Astrocyte (in vitro differentiated cells and primary cell): ENCODE data around the gene GFPT2. TPM values are rescaled to one million over a fixed set of nuclear protein-coding genes. Genes with fewer than 3 reads are reported as not detected.

Experiments
- DNase-seq: peaks from one replicate; pipeline ENCODE4 v3.0.0-alpha.2; 2010; ENCODE audit warnings: low read depth
- FAIRE-seq: peaks from 2 replicates; lab custom pipeline; 2011; peaks lifted over from hg19 to GRCh38; lab: Jason Lieb, UNC
- H2AFZ ChIP-seq: 2 replicates; pipeline ENCODE4 v1.6.0; 2012; ENCODE audit warnings: low read depth, low read length, inconsistent platforms
- H3K27ac ChIP-seq: 2 replicates; pipeline ENCODE4 v1.5.1; 2011; ENCODE audit warnings: low read depth, low read length, inconsistent platforms
- H3K27me3 ChIP-seq: 2 replicates; pipeline ENCODE4 v1.6.0; 2011; ENCODE audit warnings: low read length, inconsistent platforms; ENCODE audit not compliant: insufficient read depth
- H3K36me3 ChIP-seq: 2 replicates; pipeline ENCODE4 v1.5.1; 2011; ENCODE audit warnings: low read length, inconsistent platforms; ENCODE audit not compliant: insufficient read depth
- H3K4me1 ChIP-seq: 2 replicates; pipeline ENCODE4 v1.5.1; 2011; ENCODE audit warnings: low read length, inconsistent platforms; ENCODE audit not compliant: insufficient read depth
- H3K4me2 ChIP-seq: 2 replicates; pipeline ENCODE4 v1.6.0; 2012; ENCODE audit warnings: low read length, inconsistent platforms
- H3K4me3 ChIP-seq: 2 replicates; pipeline ENCODE4 v1.5.1; 2011; ENCODE audit warnings: low read depth, mild to moderate bottlenecking, low read length, inconsistent platforms; ENCODE audit not compliant: insufficient read depth
- H3K79me2 ChIP-seq: 2 replicates; pipeline ENCODE4 v1.6.0; 2012; ENCODE audit warnings: mild to moderate bottlenecking, low read length, inconsistent platforms; ENCODE audit not compliant: insufficient read depth
- H3K9ac ChIP-seq: 2 replicates; pipeline ENCODE4 v1.6.0; 2012; ENCODE audit warnings: mild to moderate bottlenecking, low read length, inconsistent platforms
- H3K9me3 ChIP-seq: 2 replicates; pipeline ENCODE4 v1.5.1; 2012; ENCODE audit warnings: low read depth, mild to moderate bottlenecking, low read length, inconsistent platforms; ENCODE audit not compliant: insufficient read depth
- H4K20me1 ChIP-seq: 2 replicates; pipeline ENCODE4 v1.6.0; 2012; ENCODE audit warnings: low read length, inconsistent platforms; ENCODE audit not compliant: insufficient read depth
- H3K27ac Mint-ChIP-seq: one replicate; pipeline ENCODE4 v1.8.0; 2021; ENCODE audit warnings: mild to moderate bottlenecking, mixed read lengths; ENCODE audit not compliant: unreplicated experiment
- H3K27me3 Mint-ChIP-seq: one replicate; pipeline ENCODE4 v1.8.0; 2021; ENCODE audit warnings: low read depth, mixed read lengths; ENCODE audit not compliant: unreplicated experiment
- H3K36me3 Mint-ChIP-seq: one replicate; pipeline ENCODE4 v1.8.0; 2021; ENCODE audit warnings: low read depth, mixed read lengths; ENCODE audit not compliant: unreplicated experiment
- H3K4me1 Mint-ChIP-seq: one replicate; pipeline ENCODE4 v1.8.0; 2021; ENCODE audit warnings: low read depth, mixed read lengths; ENCODE audit not compliant: unreplicated experiment
- H3K4me3 Mint-ChIP-seq: one replicate; pipeline ENCODE4 v1.8.0; 2021; ENCODE audit warnings: mild to moderate bottlenecking, moderate library complexity, mixed read lengths; ENCODE audit not compliant: unreplicated experiment
- H3K9me3 Mint-ChIP-seq: one replicate; pipeline ENCODE4 v1.8.0; 2021; ENCODE audit warnings: mild to moderate bottlenecking, mixed read lengths; ENCODE audit not compliant: unreplicated experiment
- EZH2 ChIP-seq: IDR thresholded peaks from 2 replicates; pipeline ENCODE4 v1.6.1; 2012; ENCODE audit warnings: mild to moderate bottlenecking, low read length, inconsistent platforms; ENCODE audit not compliant: insufficient read depth
- total RNA-seq: library from RNA; stranded (reverse); gene quantifications from 2 replicates; pipeline ENCODE4 v1.2.1, GENCODE V29; 2021
- TF ChIP-seq, protein P1 (sequence below): IDR thresholded peaks from 2 replicates; pipeline ENCODE4 v1.5.1; 2011; ENCODE audit warnings: low read depth, mild to moderate bottlenecking, inconsistent platforms, low read length, moderate library complexity; ENCODE audit not compliant: insufficient read depth

GFPT2 gene
- total RNA-seq, 1 donor from 2014 or later: 14.6 TPM

DNA sequence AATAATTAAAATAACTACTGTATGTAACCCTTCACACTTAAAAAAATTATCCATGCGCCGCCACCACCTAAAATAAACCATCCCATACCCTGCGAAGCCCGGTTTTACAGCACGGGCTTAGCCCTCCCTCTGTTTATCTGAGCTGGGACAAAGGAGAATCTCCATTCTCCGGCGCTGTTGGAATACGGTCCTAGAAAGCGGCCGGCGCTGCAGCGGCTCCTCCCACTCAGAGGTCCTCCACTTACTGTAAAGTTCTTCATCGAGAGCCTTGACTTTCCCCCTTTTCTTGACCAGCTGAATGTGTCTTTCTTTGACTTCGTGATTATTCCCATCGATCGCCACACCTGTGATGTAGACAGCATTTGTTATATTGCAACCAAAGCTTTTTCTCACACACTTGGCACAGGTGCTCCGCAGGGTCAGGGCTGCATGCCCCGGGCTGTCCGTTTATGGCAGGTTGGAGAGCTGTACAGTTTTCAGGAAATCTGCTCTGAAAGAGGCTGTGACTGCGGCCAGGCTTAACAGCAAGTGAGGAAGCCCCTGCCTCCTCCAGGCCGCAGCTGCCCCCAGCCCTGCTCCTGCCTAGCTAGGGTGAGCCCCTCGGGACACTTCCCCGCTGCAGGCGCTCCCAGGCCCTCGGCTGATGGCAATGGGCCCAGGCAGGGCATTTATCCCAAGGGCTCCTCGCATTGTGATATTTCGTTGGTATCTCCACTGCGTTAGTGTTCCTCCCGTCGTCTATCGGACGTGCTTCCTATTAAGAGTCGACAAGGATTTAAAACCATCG, 16.7 kb downstream of the GFPT2 start:
- H3K9me3 Mint-ChIP-seq: no peaks in the 10 kb centered on the region
- DNase-seq: no peak

DNA sequence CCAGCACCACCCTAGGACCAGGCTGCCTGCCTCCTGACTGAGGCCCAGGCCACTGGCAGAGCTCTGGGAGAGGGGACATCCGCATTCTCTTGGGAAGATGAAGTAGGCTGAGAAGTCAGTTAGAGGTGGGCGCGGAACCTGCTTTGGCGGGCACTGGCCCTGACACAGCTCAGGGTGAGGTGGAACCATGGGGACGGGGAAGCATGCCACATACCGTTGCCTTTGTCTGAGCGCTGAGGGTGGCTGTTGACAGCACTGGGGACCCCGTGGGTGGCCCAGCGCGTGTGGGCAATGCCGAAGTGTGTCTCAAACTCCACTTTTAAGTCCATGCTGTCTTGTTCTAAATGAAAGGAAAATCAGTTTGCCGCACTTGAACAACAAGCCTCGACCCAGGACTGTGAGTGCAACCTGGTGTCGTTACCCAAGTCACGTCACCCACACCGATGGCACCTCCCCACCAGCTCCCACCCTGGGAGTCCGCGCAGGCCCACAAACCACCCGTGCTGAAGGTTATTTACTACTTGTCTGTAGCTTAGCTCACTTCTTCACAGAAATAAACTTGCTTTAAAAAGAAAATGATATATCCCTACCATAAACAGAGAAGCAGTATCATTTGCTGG, 17.4 kb downstream of the GFPT2 start:
- H3K9ac ChIP-seq: no peak overlapping the region
- peaks cover 15% of the 10 kb centered on the region for H3K79me2 ChIP-seq
- no peaks in the 10 kb centered on the region for H3K27me3 ChIP-seq
- Mint-ChIP-seq H3K9me3 (no peaks in the 10 kb centered on the region), H3K27ac (no peak overlapping the region), H3K4me1 (peaks cover 26% of the 10 kb centered on the region), H3K36me3 (peaks cover 13% of the 10 kb centered on the region), H3K4me3 (no peak overlapping the region), H3K27me3 (no peaks in the 10 kb centered on the region)
- no peak for DNase-seq
- peaks cover 23% of the 10 kb centered on the region for H3K36me3 ChIP-seq
- peaks cover 16% of the 10 kb centered on the region for H4K20me1 ChIP-seq
- H3K27ac ChIP-seq: no peak overlapping the region
- no peak overlapping the region for H2AFZ ChIP-seq
- no peaks in the 10 kb centered on the region for H3K9me3 ChIP-seq
- peaks cover 31% of the 10 kb centered on the region for H3K4me1 ChIP-seq
- TF ChIP-seq, protein P1, sequence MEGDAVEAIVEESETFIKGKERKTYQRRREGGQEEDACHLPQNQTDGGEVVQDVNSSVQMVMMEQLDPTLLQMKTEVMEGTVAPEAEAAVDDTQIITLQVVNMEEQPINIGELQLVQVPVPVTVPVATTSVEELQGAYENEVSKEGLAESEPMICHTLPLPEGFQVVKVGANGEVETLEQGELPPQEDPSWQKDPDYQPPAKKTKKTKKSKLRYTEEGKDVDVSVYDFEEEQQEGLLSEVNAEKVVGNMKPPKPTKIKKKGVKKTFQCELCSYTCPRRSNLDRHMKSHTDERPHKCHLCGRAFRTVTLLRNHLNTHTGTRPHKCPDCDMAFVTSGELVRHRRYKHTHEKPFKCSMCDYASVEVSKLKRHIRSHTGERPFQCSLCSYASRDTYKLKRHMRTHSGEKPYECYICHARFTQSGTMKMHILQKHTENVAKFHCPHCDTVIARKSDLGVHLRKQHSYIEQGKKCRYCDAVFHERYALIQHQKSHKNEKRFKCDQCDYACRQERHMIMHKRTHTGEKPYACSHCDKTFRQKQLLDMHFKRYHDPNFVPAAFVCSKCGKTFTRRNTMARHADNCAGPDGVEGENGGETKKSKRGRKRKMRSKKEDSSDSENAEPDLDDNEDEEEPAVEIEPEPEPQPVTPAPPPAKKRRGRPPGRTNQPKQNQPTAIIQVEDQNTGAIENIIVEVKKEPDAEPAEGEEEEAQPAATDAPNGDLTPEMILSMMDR: no peak
- TF ChIP-seq EZH2: no peak
- FAIRE-seq: no peak
- no peak overlapping the region for H3K4me3 ChIP-seq
- H3K4me2 ChIP-seq: no peak overlapping the region

More for the DNA sequence above, 16.7 kb downstream of the GFPT2 start:
- Histone ChIP-seq H3K27me3 (no peaks in the 10 kb centered on the region), H4K20me1 (peaks cover 20% of the 10 kb centered on the region), H2AFZ (no peak overlapping the region), H3K79me2 (peaks cover 22% of the 10 kb centered on the region), H3K36me3 (peaks cover 23% of the 10 kb centered on the region), H3K27ac (no peak overlapping the region), H3K4me2 (no peak overlapping the region), H3K4me1 (peaks cover 30% of the 10 kb centered on the region), H3K4me3 (no peak overlapping the region), H3K9me3 (no peaks in the 10 kb centered on the region), H3K9ac (no peak overlapping the region)
- Mint-ChIP-seq H3K27ac (no peak overlapping the region), H3K4me1 (peaks cover 21% of the 10 kb centered on the region), H3K36me3 (peaks cover 13% of the 10 kb centered on the region), H3K4me3 (no peak overlapping the region), H3K27me3 (no peaks in the 10 kb centered on the region)
- FAIRE-seq: no peak
- TF ChIP-seq, protein P1: no peak
- no peak for TF ChIP-seq EZH2
